GM12873 (cell line): ENCODE results near the gene EDNRA.

Experiments used
- CTCF ChIP-seq: IDR thresholded peaks from 2 replicates; pipeline ENCODE4 v1.5.1; 2012; ENCODE audit warnings: low read depth, mild to moderate bottlenecking, moderate library complexity, low read length, control low read depth; ENCODE audit not compliant: insufficient read depth; ENCODE audit errors: missing control alignments

Gene EDNRA

DNA sequence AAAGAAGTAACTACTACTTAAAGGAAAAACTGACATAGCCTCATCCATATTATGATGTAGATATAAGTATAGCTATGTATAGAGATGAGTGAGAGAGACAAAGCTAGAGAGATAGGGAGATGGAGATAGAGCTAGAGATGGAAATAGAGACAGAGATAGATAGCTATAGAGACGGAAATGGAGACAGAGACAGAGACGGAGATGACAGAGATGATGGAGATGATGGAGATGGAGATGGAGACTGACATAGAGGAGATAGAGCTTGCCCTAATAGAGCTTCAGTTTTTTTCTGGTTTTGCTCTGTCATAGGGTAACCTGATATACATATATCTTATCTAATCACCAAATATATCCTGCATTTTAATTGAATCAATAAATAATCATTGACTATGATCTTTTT, 4.3 kb downstream of the EDNRA start:
- TF ChIP-seq CTCF: no peak

DNA sequence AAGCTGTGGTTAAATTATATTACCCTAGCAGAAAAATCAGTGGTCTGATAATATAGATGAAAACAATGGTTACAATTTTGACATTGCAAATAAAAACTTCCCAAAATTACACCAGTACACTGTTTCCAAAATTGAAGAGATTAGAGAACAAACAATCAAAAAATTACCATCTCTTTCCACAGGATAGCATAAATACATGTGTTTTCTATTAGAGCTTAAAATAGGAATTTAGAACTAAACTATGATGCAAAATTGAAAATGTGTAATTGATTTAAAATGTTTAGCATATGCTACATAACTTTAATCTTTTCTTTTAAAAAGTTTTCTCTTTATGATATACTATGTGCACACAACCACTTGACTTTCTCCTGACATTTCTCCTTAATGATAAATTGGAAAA, 6.7 kb downstream of the EDNRA start:
- TF ChIP-seq CTCF: no peak

- TF ChIP-seq CTCF: no peak
These were observed 7.7 kb downstream of the EDNRA start for GRCh38 chr4:147488556-147488955.

DNA sequence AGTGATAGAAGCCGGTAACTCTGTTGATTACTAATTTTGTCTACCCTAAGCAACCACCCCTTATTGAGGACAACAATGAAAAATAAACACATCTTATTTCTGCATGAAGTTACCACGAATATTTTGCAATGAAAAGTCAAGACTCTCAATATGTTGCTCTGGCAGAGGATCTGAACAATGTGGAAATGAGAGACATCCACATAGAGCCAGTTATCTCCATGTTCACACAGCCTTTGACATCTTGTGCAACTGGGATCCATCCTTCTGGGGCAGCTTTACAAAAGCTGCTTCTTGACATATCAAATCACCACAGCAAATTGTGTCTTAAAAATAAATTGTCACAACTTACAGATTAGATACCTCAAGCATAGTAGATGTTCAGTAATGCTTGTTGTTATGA, 10.2 kb downstream of the EDNRA start:
- no peak for TF ChIP-seq CTCF

GRCh38 chr4:147492306-147492705, 11.4 kb downstream of the EDNRA start:
- no peak for TF ChIP-seq CTCF

DNA sequence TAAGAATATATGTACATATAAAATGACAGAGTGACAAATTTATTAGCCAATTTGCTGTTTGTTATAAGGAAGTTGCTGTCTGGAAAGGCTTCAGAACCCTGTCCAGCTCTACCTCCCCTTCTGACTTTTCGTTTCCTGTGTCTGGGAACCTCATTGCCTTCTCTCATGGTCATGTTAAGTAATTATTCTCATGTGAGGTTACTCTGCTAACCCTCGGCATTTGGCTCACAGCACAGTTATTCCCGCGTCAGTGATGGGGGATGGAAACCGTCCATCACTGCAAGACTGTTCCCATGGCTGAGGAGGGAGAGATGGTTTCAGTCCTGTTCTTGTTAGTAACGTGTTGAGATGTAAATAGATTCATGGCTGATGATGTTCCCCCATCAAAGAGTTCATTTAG, 11.9 kb downstream of the EDNRA start:
- TF ChIP-seq CTCF: no peak

DNA sequence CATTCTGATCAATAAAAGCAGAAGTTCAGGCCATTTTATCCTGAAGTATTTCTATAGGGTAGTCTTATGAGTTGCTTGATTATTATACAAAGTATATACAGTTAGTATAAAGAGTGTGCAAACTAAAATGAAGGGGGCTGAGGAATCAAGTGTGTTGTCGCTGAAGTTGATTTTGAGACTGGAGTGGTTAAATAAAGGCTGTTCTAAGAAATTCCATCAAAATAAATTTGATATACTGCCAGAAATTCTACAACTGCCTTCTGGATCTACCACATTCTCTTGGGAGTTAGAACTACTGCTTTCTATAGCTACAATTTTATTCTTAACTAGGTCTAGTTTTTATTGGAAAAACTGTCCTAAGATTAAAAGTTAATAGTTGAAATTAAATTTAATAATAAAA, 12.4 kb downstream of the EDNRA start:
- TF ChIP-seq CTCF: no peak

GRCh38 chr4:147494301-147494700, 13.4 kb downstream of the EDNRA start:
- no peak for TF ChIP-seq CTCF
